Measurements from ENCODE around the gene ALDOA. TPM values are rescaled to one million over a fixed set of nuclear protein-coding genes. Genes with fewer than 3 reads are reported as not detected.
A peak's percentile ranks its signal among the peaks of the same experiment; 100 is the strongest.

ALDOA gene
- total RNA-seq, 4 donors from 2014 or later, result 427 to 1,063 (median 887) TPM

- H3K4me1 ChIP-seq, result peaks cover 0 to 8% (median 3%) of the 10 kb centered on the region in 4 donors
- H3K9me3 ChIP-seq, result no peaks in the 10 kb centered on the region
- TF ChIP-seq POLR2A (IDR thresholded peaks at IDR 0.05), result no peak
- TF ChIP-seq, protein P1, sequence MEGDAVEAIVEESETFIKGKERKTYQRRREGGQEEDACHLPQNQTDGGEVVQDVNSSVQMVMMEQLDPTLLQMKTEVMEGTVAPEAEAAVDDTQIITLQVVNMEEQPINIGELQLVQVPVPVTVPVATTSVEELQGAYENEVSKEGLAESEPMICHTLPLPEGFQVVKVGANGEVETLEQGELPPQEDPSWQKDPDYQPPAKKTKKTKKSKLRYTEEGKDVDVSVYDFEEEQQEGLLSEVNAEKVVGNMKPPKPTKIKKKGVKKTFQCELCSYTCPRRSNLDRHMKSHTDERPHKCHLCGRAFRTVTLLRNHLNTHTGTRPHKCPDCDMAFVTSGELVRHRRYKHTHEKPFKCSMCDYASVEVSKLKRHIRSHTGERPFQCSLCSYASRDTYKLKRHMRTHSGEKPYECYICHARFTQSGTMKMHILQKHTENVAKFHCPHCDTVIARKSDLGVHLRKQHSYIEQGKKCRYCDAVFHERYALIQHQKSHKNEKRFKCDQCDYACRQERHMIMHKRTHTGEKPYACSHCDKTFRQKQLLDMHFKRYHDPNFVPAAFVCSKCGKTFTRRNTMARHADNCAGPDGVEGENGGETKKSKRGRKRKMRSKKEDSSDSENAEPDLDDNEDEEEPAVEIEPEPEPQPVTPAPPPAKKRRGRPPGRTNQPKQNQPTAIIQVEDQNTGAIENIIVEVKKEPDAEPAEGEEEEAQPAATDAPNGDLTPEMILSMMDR (IDR thresholded peaks at IDR 0.05), result no peak
- H3K27me3 ChIP-seq, result peaks cover 0 to 29% of the 10 kb centered on the region in 2 donors
- no peak overlapping the region for H3K4me3 ChIP-seq
- no peak overlapping the region for H3K27ac ChIP-seq
- H3K36me3 ChIP-seq, result no peaks in the 10 kb centered on the region
- DNase-seq, result no peak
Observed at GRCh38 chr16:30027588-30028437, 37.7 kb upstream of the ALDOA start.

DNA sequence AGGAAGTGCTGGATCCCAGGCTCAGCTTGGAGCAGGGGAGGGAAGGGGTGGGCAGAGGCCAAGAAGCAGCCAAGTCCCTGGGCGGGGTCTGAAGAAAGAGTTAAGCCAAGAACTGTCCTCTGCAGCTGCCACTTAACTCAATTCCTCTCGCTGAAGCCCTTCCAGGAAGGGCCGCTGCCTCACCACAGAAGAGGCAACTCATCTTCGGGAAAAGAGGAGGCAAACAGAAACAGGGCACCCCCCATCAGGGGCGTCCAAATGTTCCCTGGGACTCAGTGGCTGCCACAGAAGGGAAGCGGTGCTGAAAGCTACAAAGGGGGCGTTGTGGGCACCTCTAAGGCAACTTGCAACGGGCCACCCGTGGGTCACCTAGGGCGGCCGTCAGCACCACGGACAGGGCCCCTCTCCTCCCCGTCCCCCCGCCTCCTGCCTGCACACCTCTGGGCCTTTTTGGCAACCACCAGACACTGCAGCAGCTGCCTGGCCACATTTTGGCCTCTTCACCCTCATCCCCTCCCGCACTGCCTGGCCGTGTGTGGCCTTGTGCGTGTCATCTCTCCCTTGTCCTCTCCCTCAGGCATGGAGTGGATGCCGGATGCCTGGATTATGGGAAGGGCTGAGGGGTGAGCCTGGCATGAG lies 37.0 kb upstream of the ALDOA start:
- no peaks in the 10 kb centered on the region for H3K9me3 ChIP-seq
- TF ChIP-seq POLR2A (IDR thresholded peaks at IDR 0.05), result no peak
- TF ChIP-seq, protein P1 (IDR thresholded peaks at IDR 0.05), result no peak
- no peak overlapping the region for H3K27ac ChIP-seq
- H3K36me3 ChIP-seq, result no peaks in the 10 kb centered on the region
- H3K27me3 ChIP-seq, result peaks cover 0 to 29% of the 10 kb centered on the region in 2 donors
- no peak for DNase-seq
- H3K4me1 ChIP-seq, result peaks cover 0 to 8% (median 3%) of the 10 kb centered on the region in 4 donors
- no peak overlapping the region for H3K4me3 ChIP-seq

DNA sequence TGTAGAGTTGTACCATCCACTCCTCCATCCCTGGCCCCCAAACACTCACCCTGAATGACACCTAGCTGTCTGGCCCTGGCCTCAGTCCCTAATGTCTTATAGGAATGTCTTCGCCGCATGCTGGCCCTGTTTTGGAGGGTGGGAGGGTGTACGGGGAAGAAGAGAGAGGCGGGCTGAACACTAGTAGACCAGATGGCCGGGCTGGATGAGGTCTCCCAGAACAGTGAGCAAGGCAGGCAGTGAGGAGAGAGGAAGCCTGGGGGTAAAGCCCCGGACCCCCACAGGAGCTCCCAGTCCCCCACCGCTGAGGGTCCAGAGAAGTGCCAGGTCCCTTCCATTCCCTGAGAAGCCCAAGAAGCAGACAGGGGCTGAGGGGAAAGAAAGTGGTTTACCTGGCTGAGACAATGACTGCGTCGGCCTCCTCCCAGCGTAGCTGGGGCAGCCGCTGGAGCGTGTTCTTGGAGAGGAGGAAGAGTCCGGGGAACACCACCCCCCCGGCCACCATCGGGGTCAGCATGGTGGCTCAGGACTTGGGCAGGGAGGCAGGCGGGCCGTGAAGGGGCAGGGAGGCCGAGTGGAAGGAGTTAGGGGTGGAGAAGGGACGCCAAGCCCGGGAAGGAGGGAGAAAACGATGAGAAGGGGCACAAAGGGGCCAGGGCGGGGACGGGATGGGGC lies 35.4 kb upstream of the ALDOA start:
- TF ChIP-seq, protein P1 (IDR thresholded peaks at IDR 0.05), result no peak
- no peak for TF ChIP-seq POLR2A (IDR thresholded peaks at IDR 0.05)
- Histone ChIP-seq H3K36me3 (no peaks in the 10 kb centered on the region), H3K4me3 (no peak overlapping the region), H3K4me1 (peaks cover 0 to 8% (median 3%) of the 10 kb centered on the region in 4 donors), H3K27ac (no peak overlapping the region), H3K9me3 (no peaks in the 10 kb centered on the region), H3K27me3 (peaks cover 0 to 29% of the 10 kb centered on the region in 2 donors)
- no peak for DNase-seq

DNA sequence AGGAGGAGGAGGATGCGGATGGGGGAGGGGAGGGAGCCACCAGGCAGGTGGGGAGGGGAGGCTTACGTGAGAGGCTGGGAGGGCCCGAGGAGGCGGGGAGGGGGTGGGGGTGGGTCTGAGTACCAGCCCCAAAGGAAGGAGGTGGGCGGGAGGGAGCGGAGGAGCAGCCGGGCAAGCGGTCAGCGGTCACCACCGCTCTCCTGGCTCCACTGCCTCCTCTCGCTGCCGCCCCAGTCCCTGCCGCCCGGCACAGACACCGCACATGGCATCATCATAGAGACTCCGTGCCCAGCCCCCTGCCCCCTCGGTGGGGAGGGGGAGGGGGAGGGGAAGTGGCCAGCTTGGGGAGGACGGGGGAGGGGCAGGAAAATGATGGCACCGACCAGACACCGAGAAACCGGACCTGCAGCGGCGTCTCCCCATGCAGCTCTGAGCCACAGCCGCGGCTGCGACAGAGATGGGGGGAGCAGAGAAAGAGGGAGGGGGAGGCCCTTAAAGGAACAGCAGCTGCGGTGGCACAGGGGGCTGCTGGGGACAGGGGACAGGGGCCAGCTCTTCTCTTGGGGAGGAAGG lies 34.6 kb upstream of the ALDOA start, which contains the start of gene TLCD3B:
Gene TLCD3B (minus strand): TSS at position 431 of the 573 bp plus-strand sequence. CDS start 744 bp downstream, outside the sequence.
- H3K27me3 ChIP-seq, result peaks cover 0 to 29% of the 10 kb centered on the region in 2 donors
- TF ChIP-seq POLR2A (IDR thresholded peaks at IDR 0.05), result no peak
- no peaks in the 10 kb centered on the region for H3K9me3 ChIP-seq
- peak within 1 kb of the TSS in 2 of 4 donors; percentile 8 to 21 for H3K4me3 ChIP-seq
- DNase-seq, result no peak
- H3K27ac ChIP-seq, result no peak within 1 kb of the TSS
- H3K4me1 ChIP-seq, result peaks cover 0 to 8% (median 3%) of the 10 kb centered on the region in 4 donors
- no peaks in the 10 kb centered on the region for H3K36me3 ChIP-seq

DNA sequence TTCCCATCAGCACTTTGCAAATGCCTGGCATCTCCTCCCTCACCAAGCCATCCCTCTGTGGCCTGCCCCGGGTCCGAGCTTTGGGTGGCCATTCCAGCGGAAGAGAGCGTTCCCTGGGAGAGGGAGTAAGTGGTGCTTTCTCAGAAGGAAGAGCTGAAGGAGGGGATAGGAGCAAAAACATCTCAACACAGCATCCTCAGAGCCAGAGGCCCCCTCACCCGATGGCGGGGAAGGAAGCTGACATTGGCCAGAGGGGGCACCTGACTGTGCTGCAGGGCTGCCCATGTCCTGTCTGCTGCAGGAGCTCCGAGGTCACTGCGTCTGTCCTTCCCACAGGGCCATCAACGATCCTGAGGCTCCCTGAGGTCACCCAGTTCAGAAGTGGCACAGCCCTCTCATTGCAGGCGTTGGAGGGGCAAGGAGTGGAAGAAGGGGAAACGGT lies 34.1 kb upstream of the ALDOA start:
- Histone ChIP-seq H3K27me3 (peaks cover 0 to 29% of the 10 kb centered on the region in 2 donors), H3K4me1 (peaks cover 0 to 8% (median 3%) of the 10 kb centered on the region in 4 donors), H3K36me3 (no peaks in the 10 kb centered on the region), H3K27ac (no peak overlapping the region), H3K9me3 (no peaks in the 10 kb centered on the region), H3K4me3 (no peak overlapping the region)
- no peak for TF ChIP-seq POLR2A (IDR thresholded peaks at IDR 0.05)
- TF ChIP-seq, protein P1 (IDR thresholded peaks at IDR 0.05), result no peak
- DNase-seq, result no peak

Data from Peyer's patch (tissue), 4 donors.